Right atrium auricular region (tissue), 2 donors: ENCODE results near the gene HOMER1. TPM values are rescaled to one million over a fixed set of nuclear protein-coding genes. Genes with fewer than 3 reads are reported as not detected.

Experiments used
- DNase-seq: peaks from one replicate; pipeline ENCODE4 v3.0.0-alpha.2; 2019; ENCODE audit warnings: low spot score
- H3K27ac ChIP-seq, 2 donors: fragments of 200-600 bp; sonication (generic); 1 replicate in 1 of 2; 2 replicates in 1 of 2; pipeline ENCODE4 v1.5.1; 2016 to 2019
- H3K27me3 ChIP-seq, 2 donors: fragments of 200-600 bp; sonication (generic); one replicate each; pipeline versions ENCODE4 v1.5.1 to v1.6.0; 2017 to 2019
- H3K36me3 ChIP-seq: fragments of 200-600 bp; sonication (generic); one replicate; pipeline ENCODE4 v1.5.1; 2016
- H3K4me1 ChIP-seq, 2 donors: fragments of 200-600 bp; sonication (generic); one replicate each; pipeline versions ENCODE4 v1.5.1 to v1.6.0; 2017 to 2019
- H3K4me3 ChIP-seq, 2 donors: fragments of 200-600 bp; sonication (generic); 1 replicate in 1 of 2; 2 replicates in 1 of 2; pipeline ENCODE4 v1.5.1; 2017 to 2019; ENCODE audit warnings: mild to moderate bottlenecking in 1 of 2, moderate library complexity in 1 of 2
- H3K9me3 ChIP-seq, 2 donors: fragments of 200-600 bp; sonication (generic); one replicate each; pipeline ENCODE4 v1.5.1; 2019
- CTCF ChIP-seq, 2 donors: fragments of 200-600 bp; sonication (generic); IDR thresholded peaks; one replicate each; pipeline ENCODE4 v1.5.1; 2019; ENCODE audit warnings: antibody characterized with exemption in 2 of 2
- total RNA-seq, 2 donors: library from RNA; depleted of rRNA; stranded (reverse); fragments of >200 nt; gene quantifications; one replicate each; pipeline ENCODE4 v1.1.0, GENCODE V29; 2016

The HOMER1 gene
- total RNA-seq, 2 donors from 2014 or later = 30.1 to 31.4 TPM

DNA sequence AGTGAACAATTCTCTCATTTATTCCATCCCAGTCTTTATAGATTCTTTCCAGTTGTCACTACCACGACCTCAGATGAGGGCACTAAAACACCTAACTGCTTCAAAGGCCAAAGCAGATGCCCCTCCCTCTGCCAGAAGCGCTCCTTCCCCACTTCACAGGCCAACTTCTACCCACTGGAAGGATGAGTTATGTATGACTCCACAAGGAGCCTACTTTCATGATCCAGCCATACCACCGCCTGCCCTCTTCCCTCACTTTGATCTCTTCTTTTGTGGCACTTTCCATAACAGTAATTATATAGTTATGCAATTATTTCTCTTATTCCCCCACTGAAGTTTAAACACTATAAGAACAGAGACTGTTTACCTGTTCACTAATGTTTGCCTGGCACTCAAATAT lies 93.7 kb downstream of the HOMER1 start:
- Histone ChIP-seq H3K36me3 (no peaks in the 10 kb centered on the region), H3K4me3 (no peak overlapping the region), H3K27me3 (no peaks in the 10 kb centered on the region), H3K9me3 (no peaks in the 10 kb centered on the region), H3K27ac (no peak overlapping the region), H3K4me1 (peaks cover 0 to 5% of the 10 kb centered on the region in 2 donors)
- DNase-seq = no peak
- TF ChIP-seq CTCF (IDR thresholded peaks at IDR 0.05) = no peak

GRCh38 chr5:79418276-79418675 lies 95.7 kb downstream of the HOMER1 start:
- no peak overlapping the region for H3K4me3 ChIP-seq
- no peak overlapping the region for H3K27ac ChIP-seq
- H3K9me3 ChIP-seq = no peaks in the 10 kb centered on the region
- no peak for TF ChIP-seq CTCF (IDR thresholded peaks at IDR 0.05)
- H3K36me3 ChIP-seq = no peaks in the 10 kb centered on the region
- H3K4me1 ChIP-seq = peaks cover 0 to 2% of the 10 kb centered on the region in 2 donors
- no peaks in the 10 kb centered on the region for H3K27me3 ChIP-seq
- no peak for DNase-seq

- no peaks in the 10 kb centered on the region for H3K4me1 ChIP-seq
- no peak for DNase-seq
- H3K27me3 ChIP-seq = no peaks in the 10 kb centered on the region
- no peaks in the 10 kb centered on the region for H3K36me3 ChIP-seq
- H3K4me3 ChIP-seq = no peak overlapping the region
- H3K27ac ChIP-seq = no peak overlapping the region
- no peaks in the 10 kb centered on the region for H3K9me3 ChIP-seq
- TF ChIP-seq CTCF (IDR thresholded peaks at IDR 0.05) = no peak
Observed at GRCh38 chr5:79417495-79417894, 96.4 kb downstream of the HOMER1 start.

DNA sequence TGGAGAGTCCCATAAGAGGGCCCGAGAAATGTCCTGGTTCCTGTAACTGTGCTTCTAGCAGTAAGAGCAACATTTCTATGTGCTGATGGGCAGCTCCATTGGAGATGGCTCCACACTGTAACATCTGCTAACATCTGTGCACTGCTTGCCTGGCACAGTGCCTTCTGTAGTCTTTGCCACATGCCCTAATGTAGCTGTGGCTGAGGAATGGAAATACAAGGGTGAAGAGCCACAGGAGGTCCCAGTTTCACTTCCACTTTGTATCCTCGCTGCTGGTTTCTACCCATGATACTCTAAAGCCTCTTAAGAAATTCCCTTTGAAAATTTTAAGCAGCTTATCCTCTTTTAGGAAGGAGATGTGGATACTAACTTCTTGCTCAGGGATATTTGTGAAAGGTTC lies 97.4 kb downstream of the HOMER1 start:
- no peak for TF ChIP-seq CTCF (IDR thresholded peaks at IDR 0.05)
- no peak overlapping the region for H3K4me3 ChIP-seq
- H3K27me3 ChIP-seq = no peaks in the 10 kb centered on the region
- no peaks in the 10 kb centered on the region for H3K36me3 ChIP-seq
- no peak overlapping the region for H3K27ac ChIP-seq
- no peaks in the 10 kb centered on the region for H3K4me1 ChIP-seq
- H3K9me3 ChIP-seq = no peaks in the 10 kb centered on the region
- no peak for DNase-seq

- Histone ChIP-seq H3K36me3 (no peaks in the 10 kb centered on the region), H3K4me1 (no peaks in the 10 kb centered on the region), H3K9me3 (peaks cover 0 to 11% of the 10 kb centered on the region in 2 donors), H3K27ac (no peak overlapping the region), H3K4me3 (no peak overlapping the region), H3K27me3 (no peaks in the 10 kb centered on the region)
- no peak for DNase-seq
- no peak for TF ChIP-seq CTCF (IDR thresholded peaks at IDR 0.05)
Observed at GRCh38 chr5:79413112-79413511, 100.8 kb downstream of the HOMER1 start.

DNA sequence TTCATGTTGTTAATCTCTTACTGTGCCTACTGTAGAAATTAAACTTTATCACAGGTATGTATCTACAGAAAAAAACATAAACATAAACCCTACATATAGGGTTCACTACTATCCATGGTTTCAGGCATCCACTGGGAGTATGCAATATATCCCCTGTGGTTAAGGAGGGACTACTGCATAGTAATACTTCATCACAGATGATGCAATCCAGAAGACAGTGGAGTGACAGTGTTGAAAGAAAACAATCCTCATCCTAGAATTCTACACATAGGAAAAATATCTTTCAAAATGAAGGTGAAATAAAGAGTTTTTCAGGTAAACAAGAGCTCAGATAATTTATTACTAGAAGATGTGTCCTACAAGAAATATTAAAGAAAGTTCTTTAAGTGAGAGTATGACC lies 105.9 kb downstream of the HOMER1 start:
- H3K4me1 ChIP-seq = no peaks in the 10 kb centered on the region
- no peaks in the 10 kb centered on the region for H3K36me3 ChIP-seq
- TF ChIP-seq CTCF (IDR thresholded peaks at IDR 0.05) = no peak
- no peak overlapping the region for H3K4me3 ChIP-seq
- peaks cover 0 to 16% of the 10 kb centered on the region in 2 donors for H3K9me3 ChIP-seq
- no peak overlapping the region for H3K27ac ChIP-seq
- H3K27me3 ChIP-seq = no peaks in the 10 kb centered on the region
- no peak for DNase-seq
